ENCODE results near the gene DYNC1I1. TPM values are rescaled to one million over a fixed set of nuclear protein-coding genes. Genes with fewer than 3 reads are reported as not detected.

Gene DYNC1I1
- total RNA-seq, 2 experiments from 2014 or later = not detected

- no peak for ATAC-seq
- no peak overlapping the region for H3K4me3 Mint-ChIP-seq
Measured at GRCh38 chr7:96093435-96093834, 321.1 kb downstream of the DYNC1I1 start.

DNA sequence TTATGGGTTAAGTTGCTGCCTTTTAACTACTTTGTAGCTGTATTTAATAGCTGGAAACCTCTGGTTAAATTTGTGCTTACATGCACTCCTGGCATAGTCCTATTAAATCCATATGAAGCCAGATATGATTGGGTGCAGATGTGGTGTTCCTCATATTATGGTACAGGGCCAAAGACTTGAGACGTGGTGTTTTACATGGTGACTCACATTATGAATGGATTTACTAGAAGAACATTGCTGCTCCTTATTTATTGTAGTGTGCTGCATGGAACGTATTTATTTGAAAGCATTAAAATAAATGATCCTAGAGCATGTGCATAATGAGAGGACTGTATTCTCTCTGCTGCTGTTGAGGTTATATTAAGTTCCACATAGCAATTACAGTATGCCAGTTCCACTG is 325.5 kb downstream of the DYNC1I1 start:
- Mint-ChIP-seq H3K4me1 (no peaks in the 10 kb centered on the region), H3K4me3 (no peak overlapping the region), H3K27ac (no peak overlapping the region), H3K9me3 (ENCODE audit: low read depth) (no peaks in the 10 kb centered on the region), H3K27me3 (peaks cover 32% of the 10 kb centered on the region), H3K36me3 (no peaks in the 10 kb centered on the region)
- CTCF ChIA-PET = no interaction called here
- no peak for ATAC-seq
- no peak for DNase-seq

More at GRCh38 chr7:96093435-96093834, 321.1 kb downstream of the DYNC1I1 start:
- H3K27ac Mint-ChIP-seq = no peak overlapping the region
- CTCF ChIA-PET = no interaction called here
- peaks cover 56% of the 10 kb centered on the region for H3K27me3 Mint-ChIP-seq
- no peaks in the 10 kb centered on the region for H3K4me1 Mint-ChIP-seq
- no peaks in the 10 kb centered on the region for H3K9me3 Mint-ChIP-seq (ENCODE audit: low read depth)
- no peaks in the 10 kb centered on the region for H3K36me3 Mint-ChIP-seq
- no peak for DNase-seq

DNA sequence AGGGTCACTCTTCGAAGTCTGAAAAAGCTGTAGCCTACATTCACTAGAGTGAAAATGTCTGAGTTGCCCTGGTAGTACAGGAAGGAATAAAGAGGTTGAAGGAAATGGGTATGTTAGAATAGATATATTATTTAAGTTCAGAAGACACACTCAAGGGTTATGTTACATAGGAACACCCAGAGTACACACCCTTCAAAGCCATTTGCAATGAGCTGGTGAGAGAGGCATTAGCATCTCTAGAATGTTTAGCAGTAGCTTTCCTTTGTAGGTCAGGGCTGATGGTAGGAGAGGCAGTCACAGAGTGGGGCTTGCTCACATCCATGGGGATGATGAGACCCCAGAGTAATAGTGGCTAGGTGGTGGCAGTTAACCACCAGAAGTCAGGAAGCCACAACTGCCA is 328.4 kb downstream of the DYNC1I1 start:
- DNase-seq = no peak
- Mint-ChIP-seq H3K27ac (no peak overlapping the region), H3K27me3 (peaks cover 15% of the 10 kb centered on the region), H3K9me3 (ENCODE audit: low read depth) (no peaks in the 10 kb centered on the region), H3K4me3 (no peak overlapping the region), H3K36me3 (no peaks in the 10 kb centered on the region), H3K4me1 (no peaks in the 10 kb centered on the region)
- CTCF ChIA-PET = interaction anchor here (0.7 kb wide), 1 partner anchor 12 kb away, joined by 3 read pairs; no protein-coding TSS in a partner anchor
- ATAC-seq = no peak

GRCh38 chr7:96102096-96102811 is 329.9 kb downstream of the DYNC1I1 start:
- DNase-seq (no peak), ATAC-seq (no peak)
- no peaks in the 10 kb centered on the region for H3K36me3 Mint-ChIP-seq
- H3K4me3 Mint-ChIP-seq = no peak overlapping the region
- peaks cover 9% of the 10 kb centered on the region for H3K27me3 Mint-ChIP-seq
- H3K27ac Mint-ChIP-seq = no peak overlapping the region
- H3K9me3 Mint-ChIP-seq (ENCODE audit: low read depth) = no peaks in the 10 kb centered on the region
- no peaks in the 10 kb centered on the region for H3K4me1 Mint-ChIP-seq
- CTCF ChIA-PET = no interaction called here

DNA sequence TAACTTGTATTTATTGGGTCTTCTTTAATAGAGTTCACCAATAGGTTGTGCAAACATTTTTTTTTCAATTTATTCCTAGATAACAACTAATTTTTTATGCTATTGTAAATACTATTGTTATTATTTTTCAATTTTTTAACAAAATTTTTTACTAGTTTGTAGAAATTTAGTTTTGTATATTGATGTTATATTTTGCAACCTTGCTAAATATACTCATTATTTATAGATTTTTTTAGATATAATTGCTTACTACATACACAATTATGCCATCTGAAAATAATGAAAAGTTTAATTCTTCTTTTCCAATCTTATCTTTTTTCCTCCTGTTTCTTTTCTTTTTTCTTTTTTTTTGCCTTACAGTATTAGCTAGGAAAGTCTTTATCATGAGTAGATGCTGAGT is 332.6 kb downstream of the DYNC1I1 start:
- Mint-ChIP-seq H3K4me1 (no peaks in the 10 kb centered on the region), H3K36me3 (no peaks in the 10 kb centered on the region), H3K27ac (no peak overlapping the region), H3K9me3 (ENCODE audit: low read depth) (no peaks in the 10 kb centered on the region), H3K27me3 (peaks cover 10% of the 10 kb centered on the region), H3K4me3 (no peak overlapping the region)
- ATAC-seq (no peak), DNase-seq (no peak)
- CTCF ChIA-PET = no interaction called here

DNA sequence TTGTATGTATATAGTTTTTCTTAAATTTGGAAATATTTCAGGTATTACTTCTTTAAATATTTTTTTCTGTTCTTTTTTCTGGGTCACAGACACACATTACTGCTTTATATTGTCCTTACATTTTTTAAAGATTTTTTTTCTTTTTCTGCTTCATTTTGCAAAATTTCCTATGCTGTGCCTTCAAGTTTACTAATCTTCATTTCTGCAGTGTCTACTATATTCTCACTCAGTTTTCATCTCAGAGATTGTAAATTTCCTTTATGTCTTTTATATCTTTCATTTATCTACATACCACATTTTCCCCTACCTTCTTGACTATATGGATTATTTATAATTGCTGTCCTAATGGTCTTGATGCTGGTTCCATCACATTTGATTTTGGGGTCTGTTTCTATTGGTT is 339.1 kb downstream of the DYNC1I1 start:
- Mint-ChIP-seq H3K27me3 (peaks cover 15% of the 10 kb centered on the region), H3K4me1 (no peaks in the 10 kb centered on the region), H3K4me3 (no peak overlapping the region), H3K36me3 (no peaks in the 10 kb centered on the region), H3K9me3 (ENCODE audit: low read depth) (no peaks in the 10 kb centered on the region), H3K27ac (no peak overlapping the region)
- CTCF ChIA-PET = no interaction called here
- DNase-seq = no peak
- no peak for ATAC-seq

DNA sequence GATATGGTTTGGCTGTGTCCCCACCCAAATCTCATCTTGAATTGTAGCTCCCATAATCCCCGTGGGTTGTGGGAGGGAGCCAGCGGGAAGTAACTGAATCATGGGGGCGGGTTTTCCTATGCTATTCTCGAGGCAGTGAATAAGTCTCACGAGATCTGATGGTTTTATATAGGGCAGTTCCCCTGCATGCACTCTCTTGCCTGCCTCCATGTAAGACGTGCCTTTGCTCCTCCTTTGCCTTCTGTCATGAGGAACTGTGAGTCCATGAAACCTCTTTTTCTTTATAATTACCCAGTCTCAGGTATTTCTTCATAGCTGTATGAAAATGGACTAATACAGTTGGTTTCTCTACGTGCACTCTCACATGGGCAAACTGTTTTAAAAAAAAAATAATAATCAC is 341.8 kb downstream of the DYNC1I1 start:
- peaks cover 15% of the 10 kb centered on the region for H3K27me3 Mint-ChIP-seq
- ATAC-seq (no peak), DNase-seq (no peak)
- H3K36me3 Mint-ChIP-seq = no peaks in the 10 kb centered on the region
- no peaks in the 10 kb centered on the region for H3K4me1 Mint-ChIP-seq
- CTCF ChIA-PET = no interaction called here
- no peaks in the 10 kb centered on the region for H3K9me3 Mint-ChIP-seq (ENCODE audit: low read depth)
- H3K27ac Mint-ChIP-seq = no peak overlapping the region
- H3K4me3 Mint-ChIP-seq = no peak overlapping the region

DNA sequence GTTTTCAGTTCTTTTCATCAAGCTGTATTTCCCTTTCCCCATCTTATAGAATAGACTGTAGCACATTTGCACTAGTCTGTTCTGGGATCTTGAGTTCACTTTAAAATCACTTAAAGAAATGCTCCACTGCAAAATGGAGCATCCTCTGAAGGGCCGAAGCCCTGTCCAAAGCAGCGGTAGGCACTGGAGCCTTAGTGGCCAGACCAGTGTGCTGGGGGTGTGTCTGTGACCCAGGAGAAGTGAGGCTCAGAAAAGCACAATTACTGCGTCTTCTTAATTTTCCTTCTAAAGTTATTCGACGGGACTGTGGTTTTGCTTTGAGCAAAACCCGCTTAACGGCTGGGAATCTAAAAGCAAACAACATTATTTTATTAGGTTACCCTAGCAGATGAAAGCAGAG is 343.8 kb downstream of the DYNC1I1 start:
- CTCF ChIA-PET = no interaction called here
- Mint-ChIP-seq H3K27me3 (peaks cover 6% of the 10 kb centered on the region), H3K36me3 (peaks cover 4% of the 10 kb centered on the region), H3K9me3 (ENCODE audit: low read depth) (no peaks in the 10 kb centered on the region), H3K27ac (no peak overlapping the region), H3K4me3 (no peak overlapping the region), H3K4me1 (no peaks in the 10 kb centered on the region)
- DNase-seq (no peak), ATAC-seq (no peak)

DNA sequence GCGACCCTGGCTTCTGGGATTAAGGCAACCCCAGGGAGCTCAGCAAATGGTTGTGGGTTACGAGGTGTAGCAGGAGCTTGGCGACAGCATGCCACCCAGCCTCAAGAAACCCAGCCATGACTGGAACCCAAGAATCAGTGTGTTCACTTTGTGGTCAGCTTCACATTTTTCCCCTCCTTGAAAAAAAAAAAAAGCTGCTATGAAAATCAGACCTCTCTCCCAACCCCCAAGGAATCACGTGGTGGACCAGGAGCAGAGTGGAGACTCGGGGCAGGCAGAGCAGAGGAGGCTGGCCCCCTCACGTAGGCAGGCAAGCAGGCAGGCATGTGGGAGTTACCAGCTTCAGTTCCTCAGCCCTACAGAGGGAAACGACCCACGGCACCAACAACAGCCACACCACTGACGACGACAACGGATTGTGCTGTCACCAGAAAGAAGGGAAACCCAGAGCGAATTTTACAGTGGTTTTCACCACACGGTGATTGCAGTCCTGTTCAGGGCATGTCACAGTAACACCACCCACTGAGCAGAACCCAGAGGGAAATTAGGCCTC is 346.2 kb downstream of the DYNC1I1 start:
- H3K4me3 Mint-ChIP-seq = no peak overlapping the region
- H3K27me3 Mint-ChIP-seq = peaks cover 2% of the 10 kb centered on the region
- no peaks in the 10 kb centered on the region for H3K4me1 Mint-ChIP-seq
- no peak for ATAC-seq
- CTCF ChIA-PET = no interaction called here
- H3K9me3 Mint-ChIP-seq (ENCODE audit: low read depth) = no peaks in the 10 kb centered on the region
- peaks cover 6% of the 10 kb centered on the region for H3K36me3 Mint-ChIP-seq
- DNase-seq = no peak
- H3K27ac Mint-ChIP-seq = no peak overlapping the region

DNA sequence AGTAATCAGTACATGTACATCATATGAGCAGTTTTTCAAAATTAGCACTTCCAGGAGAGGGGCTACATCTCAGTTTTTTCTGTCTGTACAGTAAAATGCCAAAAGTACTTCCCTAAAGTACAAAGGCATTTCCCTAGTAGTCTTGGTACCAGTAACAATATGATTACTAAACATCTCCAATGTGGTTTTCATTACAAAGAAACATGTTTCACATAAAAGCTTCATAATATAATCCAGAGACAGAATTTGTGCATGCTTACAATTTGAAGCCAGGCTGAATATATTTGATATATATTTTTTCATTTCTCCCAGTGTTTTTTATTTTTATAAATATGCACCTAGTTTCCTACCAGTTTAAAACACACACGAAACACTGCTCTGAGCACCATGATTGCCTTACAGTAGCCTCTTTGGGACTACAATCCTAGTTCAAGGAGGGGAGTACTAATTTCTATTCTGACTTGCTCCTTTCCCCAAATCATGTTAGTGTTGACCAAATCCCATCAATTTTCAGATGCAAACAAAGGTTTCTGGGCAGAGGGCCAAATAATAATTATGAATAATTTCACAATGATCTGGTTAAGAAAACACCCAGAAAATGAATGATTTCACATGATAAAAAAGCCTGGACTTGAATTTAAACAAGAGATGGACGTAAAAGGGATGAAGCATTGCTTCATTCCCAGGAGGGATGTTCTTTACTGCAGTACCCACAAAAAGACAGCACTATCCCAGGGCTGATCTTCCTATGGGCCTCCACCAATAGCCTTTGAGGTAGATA is 348.3 kb downstream of the DYNC1I1 start:
- Mint-ChIP-seq H3K4me3 (no peak overlapping the region), H3K27ac (no peak overlapping the region), H3K9me3 (ENCODE audit: low read depth) (no peaks in the 10 kb centered on the region), H3K27me3 (no peaks in the 10 kb centered on the region), H3K36me3 (peaks cover 6% of the 10 kb centered on the region), H3K4me1 (no peaks in the 10 kb centered on the region)
- DNase-seq = no peak
- CTCF ChIA-PET = no interaction called here
- ATAC-seq = no peak

- Mint-ChIP-seq H3K4me1 (no peaks in the 10 kb centered on the region), H3K36me3 (peaks cover 6% of the 10 kb centered on the region), H3K9me3 (ENCODE audit: low read depth) (no peaks in the 10 kb centered on the region), H3K27ac (no peak overlapping the region), H3K4me3 (no peak overlapping the region), H3K27me3 (no peaks in the 10 kb centered on the region)
- DNase-seq (no peak), ATAC-seq (no peak)
- CTCF ChIA-PET = no interaction called here
Measured at GRCh38 chr7:96121752-96122151, 349.4 kb downstream of the DYNC1I1 start.

DNA sequence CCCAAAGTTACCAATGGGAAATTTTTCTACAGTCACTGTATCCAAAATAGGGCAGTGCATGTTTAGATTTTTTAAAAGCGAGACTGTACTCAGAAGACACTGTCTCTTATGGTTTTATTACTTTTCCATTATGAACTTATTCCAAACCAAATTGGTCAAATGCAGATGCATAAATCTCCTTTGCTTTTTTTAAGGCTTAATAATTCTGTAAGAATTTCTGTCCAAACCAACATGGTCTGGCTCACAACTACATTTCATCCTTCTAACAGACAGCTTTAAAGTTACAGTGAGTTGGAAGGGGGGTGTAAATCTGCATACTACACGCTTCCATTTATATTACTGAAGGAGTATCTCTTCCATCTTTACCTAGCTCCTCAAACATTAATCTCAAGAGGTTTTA is 350.4 kb downstream of the DYNC1I1 start:
- H3K27ac Mint-ChIP-seq = no peak overlapping the region
- H3K9me3 Mint-ChIP-seq (ENCODE audit: low read depth) = no peaks in the 10 kb centered on the region
- ATAC-seq (no peak), DNase-seq (no peak)
- peaks cover 6% of the 10 kb centered on the region for H3K36me3 Mint-ChIP-seq
- no peaks in the 10 kb centered on the region for H3K27me3 Mint-ChIP-seq
- H3K4me1 Mint-ChIP-seq = no peaks in the 10 kb centered on the region
- CTCF ChIA-PET = no interaction called here
- no peak overlapping the region for H3K4me3 Mint-ChIP-seq

GRCh38 chr7:96126382-96126781 is 354.0 kb downstream of the DYNC1I1 start:
- Mint-ChIP-seq H3K9me3 (ENCODE audit: low read depth) (no peaks in the 10 kb centered on the region), H3K36me3 (peaks cover 1% of the 10 kb centered on the region), H3K4me1 (no peaks in the 10 kb centered on the region), H3K27ac (no peak overlapping the region), H3K4me3 (no peak overlapping the region), H3K27me3 (no peaks in the 10 kb centered on the region)
- DNase-seq (no peak), ATAC-seq (no peak)
- CTCF ChIA-PET = no interaction called here

GRCh38 chr7:96127746-96128145 is 355.4 kb downstream of the DYNC1I1 start:
- CTCF ChIA-PET = no interaction called here
- no peak for ATAC-seq
- Mint-ChIP-seq H3K4me3 (no peak overlapping the region), H3K4me1 (no peaks in the 10 kb centered on the region), H3K36me3 (no peaks in the 10 kb centered on the region), H3K9me3 (ENCODE audit: low read depth) (no peaks in the 10 kb centered on the region), H3K27me3 (no peaks in the 10 kb centered on the region), H3K27ac (no peak overlapping the region)
- no peak for DNase-seq
